ENCODE measurements around the gene WNT1.

The WNT1 gene

GRCh38 chr12:48961801-48962200 is 16.3 kb upstream of the WNT1 start:
- no peak for DNase-seq

- no peak for DNase-seq
Observed at GRCh38 chr12:48965298-48965838, 12.8 kb upstream of the WNT1 start.

- DNase-seq, result no peak
Observed at GRCh38 chr12:48966177-48966895, 11.8 kb upstream of the WNT1 start.

- no peak for DNase-seq
Observed at GRCh38 chr12:48967991-48968390, 10.1 kb upstream of the WNT1 start.

GRCh38 chr12:48968467-48968866 is 9.7 kb upstream of the WNT1 start:
- no peak for DNase-seq

- no peak for DNase-seq
Observed at GRCh38 chr12:48969160-48969771, 8.9 kb upstream of the WNT1 start.

GRCh38 chr12:48969833-48970701 is 8.1 kb upstream of the WNT1 start:
- DNase-seq, result no peak

GRCh38 chr12:48970702-48971334 is 7.3 kb upstream of the WNT1 start:
- DNase-seq, result no peak

GRCh38 chr12:48972213-48972951 is 5.7 kb upstream of the WNT1 start:
- no peak for DNase-seq

GRCh38 chr12:48972952-48973483 is 5.1 kb upstream of the WNT1 start:
- no peak for DNase-seq

GRCh38 chr12:48973531-48973930 is 4.6 kb upstream of the WNT1 start:
- DNase-seq, result no peak

- no peak for DNase-seq
Observed at GRCh38 chr12:48973941-48974673, 4.0 kb upstream of the WNT1 start.

GRCh38 chr12:48977290-48978281 is 536 bp upstream of the WNT1 start:
- DNase-seq, result no peak

- no peak for DNase-seq
Observed at GRCh38 chr12:48978741-48979601, 849 bp downstream of the WNT1 start.

GRCh38 chr12:48979602-48980388 is 1.7 kb downstream of the WNT1 start:
- no peak for DNase-seq

- DNase-seq, result no peak
Observed at GRCh38 chr12:48980389-48980952, 2.3 kb downstream of the WNT1 start.

- DNase-seq, result no peak
Observed at GRCh38 chr12:48980953-48981756, 3.0 kb downstream of the WNT1 start.

All from SHP77 treated with DMSO at 0.1 percent for 48 hours (cell line).